Measurements from ENCODE around the gene PTPN6. TPM values are rescaled to one million over a fixed set of nuclear protein-coding genes. Genes with fewer than 3 reads are reported as not detected.

PTPN6 gene
- total and polyA plus RNA-seq, 2 donors (not counting 1 experiment from before 2014, with no cell fraction given), result 0.06 TPM; not detected in 1

GRCh38 chr12:6961695-6962284, 10.6 kb downstream of the PTPN6 start:
- TF ChIP-seq EZH2 (IDR thresholded peaks at IDR 0.05; ENCODE audit: low read length, missing control alignments), result no peak
- peak; percentile 39 to 61 for TF ChIP-seq CTCF (conservative IDR thresholded peaks at IDR 0.05 in 1 of 2, IDR thresholded peaks at IDR 0.05 in 1 of 2; ENCODE audit: low read depth in 1 of 2, low read length in 2 of 2)
- Histone ChIP-seq H3K4me1 (ENCODE audit: control insufficient read depth, extremely low read depth, insufficient read depth, low read length) (peaks cover 4% of the 10 kb centered on the region), H3K79me2 (ENCODE audit: control insufficient read depth, insufficient read depth, low read length) (no peaks in the 10 kb centered on the region), H3K9me3 (ENCODE audit: control insufficient read depth, insufficient read depth, low read depth, low read length) (no peaks in the 10 kb centered on the region), H3K36me3 (ENCODE audit: control insufficient read depth, insufficient read depth, low read length) (peaks cover 6% of the 10 kb centered on the region), H3K27ac (ENCODE audit: insufficient read depth, low read length) (no peak overlapping the region), H4K20me1 (ENCODE audit: control insufficient read depth, extremely low read depth, insufficient read depth, low read length) (no peaks in the 10 kb centered on the region), H3K4me2 (ENCODE audit: extremely low read depth, insufficient read depth, low read length) (no peak overlapping the region), H3K4me3 (replicated peaks in 1 of 4; ENCODE audit: control extremely low read depth in 1 of 4, insufficient read depth in 1 of 4, low read depth in 3 of 4, low read length in 4 of 4) (no peak overlapping the region), H2AFZ (ENCODE audit: low read length) (peak overlapping the region; percentile 29), H3K27me3 (ENCODE audit: control insufficient read depth, insufficient read depth, low read length) (no peaks in the 10 kb centered on the region), H3K9ac (ENCODE audit: insufficient read depth, low read length) (no peak overlapping the region)
- DNase-seq (ENCODE audit: low read depth in 2 of 2), result peak; percentile 63 to 81

GRCh38 chr12:6962285-6963015, 11.3 kb downstream of the PTPN6 start:
- Histone ChIP-seq H3K79me2 (ENCODE audit: control insufficient read depth, insufficient read depth, low read length) (no peaks in the 10 kb centered on the region), H3K27me3 (ENCODE audit: control insufficient read depth, insufficient read depth, low read length) (no peaks in the 10 kb centered on the region), H3K4me3 (replicated peaks in 1 of 4; ENCODE audit: control extremely low read depth in 1 of 4, insufficient read depth in 1 of 4, low read depth in 3 of 4, low read length in 4 of 4) (no peak overlapping the region), H3K9me3 (ENCODE audit: control insufficient read depth, insufficient read depth, low read depth, low read length) (no peaks in the 10 kb centered on the region), H3K27ac (ENCODE audit: insufficient read depth, low read length) (no peak overlapping the region), H3K4me2 (ENCODE audit: extremely low read depth, insufficient read depth, low read length) (no peak overlapping the region), H3K4me1 (ENCODE audit: control insufficient read depth, extremely low read depth, insufficient read depth, low read length) (peaks cover 4% of the 10 kb centered on the region), H4K20me1 (ENCODE audit: control insufficient read depth, extremely low read depth, insufficient read depth, low read length) (no peaks in the 10 kb centered on the region), H3K9ac (ENCODE audit: insufficient read depth, low read length) (no peak overlapping the region), H3K36me3 (ENCODE audit: control insufficient read depth, insufficient read depth, low read length) (peaks cover 13% of the 10 kb centered on the region), H2AFZ (ENCODE audit: low read length) (peak overlapping the region; percentile 0)
- no peak for DNase-seq (ENCODE audit: low read depth in 2 of 2)
- TF ChIP-seq EZH2 (IDR thresholded peaks at IDR 0.05; ENCODE audit: low read length, missing control alignments) (no peak), CTCF (conservative IDR thresholded peaks at IDR 0.05 in 1 of 2, IDR thresholded peaks at IDR 0.05 in 1 of 2; ENCODE audit: low read depth in 1 of 2, low read length in 2 of 2) (no peak)

- TF ChIP-seq CTCF (conservative IDR thresholded peaks at IDR 0.05 in 1 of 2, IDR thresholded peaks at IDR 0.05 in 1 of 2; ENCODE audit: low read depth in 1 of 2, low read length in 2 of 2), result no peak
- no peak for TF ChIP-seq EZH2 (IDR thresholded peaks at IDR 0.05; ENCODE audit: low read length, missing control alignments)
- Histone ChIP-seq H3K4me1 (ENCODE audit: control insufficient read depth, extremely low read depth, insufficient read depth, low read length) (peaks cover 4% of the 10 kb centered on the region), H3K4me3 (replicated peaks in 1 of 4; ENCODE audit: control extremely low read depth in 1 of 4, insufficient read depth in 1 of 4, low read depth in 3 of 4, low read length in 4 of 4) (no peak overlapping the region), H3K9me3 (ENCODE audit: control insufficient read depth, insufficient read depth, low read depth, low read length) (no peaks in the 10 kb centered on the region), H4K20me1 (ENCODE audit: control insufficient read depth, extremely low read depth, insufficient read depth, low read length) (no peaks in the 10 kb centered on the region), H3K79me2 (ENCODE audit: control insufficient read depth, insufficient read depth, low read length) (peaks cover 6% of the 10 kb centered on the region), H3K4me2 (ENCODE audit: extremely low read depth, insufficient read depth, low read length) (no peak overlapping the region), H3K9ac (ENCODE audit: insufficient read depth, low read length) (no peak overlapping the region), H3K27me3 (ENCODE audit: control insufficient read depth, insufficient read depth, low read length) (no peaks in the 10 kb centered on the region), H3K27ac (ENCODE audit: insufficient read depth, low read length) (no peak overlapping the region), H2AFZ (ENCODE audit: low read length) (no peak overlapping the region), H3K36me3 (ENCODE audit: control insufficient read depth, insufficient read depth, low read length) (peaks cover 20% of the 10 kb centered on the region)
- DNase-seq (ENCODE audit: low read depth in 2 of 2), result no peak
Measured at GRCh38 chr12:6963016-6963731, 12.0 kb downstream of the PTPN6 start.

Data from fibroblast of lung (primary cell).